GM23248 (cell line): ENCODE measurements around the gene TMEM8B.

Source experiments
- EZH2 ChIP-seq: fragments of 200-600 bp; sonication (generic); IDR thresholded peaks from 2 replicates; pipeline ENCODE4 v1.6.1; 2018; ENCODE audit warnings: antibody characterized with exemption, mild to moderate bottlenecking; ENCODE audit not compliant: insufficient read depth, poor library complexity, severe bottlenecking
- EZH2phosphoT487 ChIP-seq: fragments of 200-600 bp; sonication (generic); IDR thresholded peaks from 2 replicates; pipeline ENCODE4 v1.6.1; 2018; ENCODE audit warnings: antibody characterized with exemption, moderate library complexity, mild to moderate bottlenecking, low read depth; ENCODE audit not compliant: insufficient read depth

DNA sequence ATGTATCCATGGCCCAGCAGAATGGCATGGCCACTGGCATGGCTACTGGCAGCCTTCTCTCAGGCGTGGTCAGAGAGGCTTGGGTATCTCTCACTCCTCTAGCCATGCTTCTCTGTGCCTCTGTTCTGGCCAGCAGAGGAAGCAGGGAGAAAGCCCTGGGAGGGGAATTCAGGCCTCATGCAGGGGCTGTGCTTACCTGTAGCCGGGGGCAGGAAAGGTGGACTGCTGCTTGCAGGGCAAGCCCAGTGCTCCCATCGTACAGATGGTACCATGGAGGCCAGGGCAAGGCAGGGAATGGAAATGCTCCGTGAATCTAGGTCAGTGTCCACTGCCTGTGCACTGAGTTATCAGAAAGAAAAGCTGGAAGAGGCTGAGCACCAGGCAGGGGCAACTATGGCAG lies 38.5 kb downstream of the TMEM8B start:
- TF ChIP-seq EZH2phosphoT487 (no peak), EZH2 (no peak)
